Stimulated activated naive CD8-positive, alpha-beta T cell treated with anti-CD3 and anti-CD28 coated beads, Interleukin-15, Interleukin-2, amounts not matched to agents 100 ng/mL and 50 ng/mL, for 24 hours (primary cell): Measurements from ENCODE around the gene SLC25A47.
A peak's percentile ranks its signal among the peaks of the same experiment; 100 is the strongest.

Experiments used
- H3K27ac Mint-ChIP-seq: one replicate; pipeline ENCODE4 v1.8.0; 2021; ENCODE audit warnings: mild to moderate bottlenecking, mixed read lengths
- H3K27me3 Mint-ChIP-seq: one replicate; pipeline ENCODE4 v1.8.0; 2021; ENCODE audit warnings: mixed read lengths
- H3K36me3 Mint-ChIP-seq: one replicate; pipeline ENCODE4 v1.8.0; 2021; ENCODE audit warnings: low read depth, mixed read lengths
- H3K4me1 Mint-ChIP-seq: one replicate; pipeline ENCODE4 v1.8.0; 2021; ENCODE audit warnings: low read depth, mixed read lengths
- H3K4me3 Mint-ChIP-seq: one replicate; pipeline ENCODE4 v1.8.0; 2021; ENCODE audit warnings: mild to moderate bottlenecking, mixed read lengths
- H3K9me3 Mint-ChIP-seq: one replicate; pipeline ENCODE4 v1.8.0; 2021; ENCODE audit warnings: mixed read lengths

The SLC25A47 gene

DNA sequence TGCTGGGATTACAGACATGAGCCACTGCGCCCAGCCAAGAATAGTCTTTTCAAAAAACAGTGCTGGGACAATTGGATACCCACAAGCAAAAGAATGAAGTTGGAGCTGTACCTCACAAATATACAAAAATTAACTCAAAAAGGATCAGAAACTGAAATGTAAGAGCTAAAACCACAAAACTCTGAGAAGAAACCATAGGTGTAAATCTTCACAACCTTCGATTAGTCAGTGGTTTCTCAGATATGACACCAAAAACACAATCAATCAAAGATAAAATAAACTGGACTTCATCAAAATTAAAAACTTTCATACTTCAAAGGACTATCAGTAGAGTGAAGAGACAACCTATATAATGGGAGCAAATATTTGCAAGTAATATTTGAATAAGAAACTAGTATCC is 35.3 kb downstream of the SLC25A47 start:
- H3K27me3 Mint-ChIP-seq: no peaks in the 10 kb centered on the region
- H3K27ac Mint-ChIP-seq: no peak overlapping the region
- no peaks in the 10 kb centered on the region for H3K9me3 Mint-ChIP-seq

DNA sequence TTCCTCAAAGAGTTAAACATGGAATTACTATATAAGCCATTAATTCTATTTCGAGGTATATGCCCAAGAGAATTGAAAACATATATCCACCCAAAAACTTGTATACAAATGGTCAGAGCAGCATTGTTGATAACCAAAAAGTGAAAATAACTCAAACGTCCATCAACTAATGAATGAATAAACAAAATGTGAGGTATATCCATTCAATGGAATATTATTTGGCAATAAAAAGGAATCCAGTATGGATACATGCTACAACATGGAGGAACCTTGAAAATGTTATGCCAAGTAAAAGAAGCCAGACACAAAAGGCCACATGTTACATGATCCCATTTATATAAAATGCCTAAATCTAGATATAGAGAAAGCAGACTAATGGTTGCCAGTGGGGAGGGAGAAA is 36.0 kb downstream of the SLC25A47 start:
- peaks cover 23% of the 10 kb centered on the region for H3K4me1 Mint-ChIP-seq
- H3K9me3 Mint-ChIP-seq: no peaks in the 10 kb centered on the region
- H3K4me3 Mint-ChIP-seq: no peak overlapping the region
- no peak overlapping the region for H3K27ac Mint-ChIP-seq
- H3K36me3 Mint-ChIP-seq: peaks cover 88% of the 10 kb centered on the region
- H3K27me3 Mint-ChIP-seq: no peaks in the 10 kb centered on the region

More for the DNA sequence above, 35.3 kb downstream of the SLC25A47 start:
- H3K36me3 Mint-ChIP-seq: peaks cover 92% of the 10 kb centered on the region
- no peak overlapping the region for H3K4me3 Mint-ChIP-seq
- peaks cover 23% of the 10 kb centered on the region for H3K4me1 Mint-ChIP-seq

DNA sequence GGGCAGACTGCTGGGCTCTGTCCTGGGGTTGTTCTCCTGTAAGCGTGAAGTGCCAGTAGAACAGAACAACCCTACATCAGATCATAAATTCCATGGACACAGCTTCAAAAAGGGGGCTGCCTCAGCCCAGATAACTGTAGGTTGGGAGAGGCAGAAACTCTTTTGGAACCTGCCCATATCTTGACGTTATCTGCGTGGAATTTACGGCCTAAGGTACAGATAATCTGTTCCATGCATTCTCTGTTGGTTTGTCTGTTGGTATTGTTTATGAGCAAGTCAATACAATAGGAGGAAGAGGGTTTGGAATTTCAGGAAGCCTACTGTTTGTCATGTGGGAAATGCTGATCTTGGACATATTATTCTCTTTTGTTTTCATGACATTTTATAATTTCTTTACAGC is 36.7 kb downstream of the SLC25A47 start:
- H3K27me3 Mint-ChIP-seq: no peaks in the 10 kb centered on the region
- H3K36me3 Mint-ChIP-seq: peaks cover 87% of the 10 kb centered on the region
- peaks cover 23% of the 10 kb centered on the region for H3K4me1 Mint-ChIP-seq
- H3K4me3 Mint-ChIP-seq: no peak overlapping the region
- no peaks in the 10 kb centered on the region for H3K9me3 Mint-ChIP-seq
- no peak overlapping the region for H3K27ac Mint-ChIP-seq

DNA sequence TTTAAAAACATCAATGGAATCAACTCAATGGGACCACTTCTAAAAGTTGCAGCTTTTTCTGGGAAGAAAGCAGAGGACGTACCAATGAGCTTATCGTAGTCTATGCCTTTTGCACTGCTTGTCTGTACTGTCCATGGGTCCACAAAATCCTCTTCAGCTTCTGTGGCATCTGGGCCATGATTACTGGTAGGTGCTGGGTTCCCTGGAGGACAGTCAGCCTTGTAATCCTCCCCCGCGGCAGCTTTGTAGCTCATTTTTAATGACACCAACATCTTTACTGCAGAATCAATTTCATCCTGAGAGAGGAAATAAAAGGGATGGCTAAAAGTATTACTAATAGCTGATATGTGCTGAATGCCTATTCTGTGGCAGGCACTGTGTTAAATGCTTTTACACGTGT is 38.5 kb downstream of the SLC25A47 start:
- no peak overlapping the region for H3K27ac Mint-ChIP-seq
- peaks cover 91% of the 10 kb centered on the region for H3K36me3 Mint-ChIP-seq
- H3K9me3 Mint-ChIP-seq: no peaks in the 10 kb centered on the region
- H3K4me3 Mint-ChIP-seq: no peak overlapping the region
- peaks cover 27% of the 10 kb centered on the region for H3K4me1 Mint-ChIP-seq
- H3K27me3 Mint-ChIP-seq: no peaks in the 10 kb centered on the region

DNA sequence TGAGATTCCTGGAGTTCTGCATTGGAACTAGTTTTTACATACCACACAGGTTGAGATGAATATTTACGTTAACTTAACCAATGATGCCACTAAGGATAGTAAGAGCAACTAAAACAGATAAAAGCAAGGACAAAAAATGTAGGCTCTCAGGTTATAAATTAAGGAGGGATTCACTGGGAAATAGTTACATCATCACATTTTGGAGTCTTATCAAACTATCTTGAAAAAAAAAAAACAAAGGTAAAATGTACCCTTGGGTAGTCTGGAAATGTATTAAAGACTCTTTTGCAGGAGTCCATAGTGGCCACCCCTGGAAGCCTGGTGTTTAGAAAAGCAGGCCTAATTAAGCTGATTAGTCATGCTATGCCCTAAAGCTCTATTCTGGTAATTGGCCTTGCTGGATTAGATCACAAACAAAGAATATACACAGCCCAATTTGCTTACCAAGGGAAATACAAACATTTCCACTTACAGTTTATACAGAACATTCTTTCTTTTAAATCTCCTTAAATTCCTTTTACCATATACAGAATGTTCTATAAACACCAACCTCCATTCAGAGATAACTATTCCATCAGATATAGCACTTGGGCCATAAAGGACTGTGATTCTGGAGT is 39.3 kb downstream of the SLC25A47 start:
- Mint-ChIP-seq H3K9me3 (no peaks in the 10 kb centered on the region), H3K27ac (no peak overlapping the region), H3K27me3 (no peaks in the 10 kb centered on the region), H3K4me3 (no peak overlapping the region), H3K4me1 (peaks cover 32% of the 10 kb centered on the region), H3K36me3 (peaks cover 92% of the 10 kb centered on the region)

DNA sequence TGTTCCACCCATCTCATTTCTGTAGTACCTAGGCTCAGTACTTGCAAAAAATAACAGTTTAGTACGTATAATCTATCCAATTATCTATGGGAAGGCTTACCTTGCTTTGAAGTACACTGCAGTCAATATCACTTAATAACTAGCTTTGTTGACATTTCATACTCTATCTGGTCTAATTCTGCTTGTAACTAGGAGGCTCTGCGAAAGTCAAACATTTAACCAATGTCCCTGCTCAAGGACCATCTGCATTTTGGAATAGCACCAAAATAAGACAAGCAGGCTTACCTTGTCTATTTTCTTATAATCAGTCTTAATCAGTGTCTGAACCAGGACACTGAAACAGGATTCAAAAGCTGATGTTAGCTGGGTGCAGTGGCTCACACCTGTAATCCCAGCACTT is 39.9 kb downstream of the SLC25A47 start:
- H3K4me1 Mint-ChIP-seq: peaks cover 37% of the 10 kb centered on the region
- no peaks in the 10 kb centered on the region for H3K9me3 Mint-ChIP-seq
- H3K27me3 Mint-ChIP-seq: no peaks in the 10 kb centered on the region
- no peak overlapping the region for H3K27ac Mint-ChIP-seq
- H3K36me3 Mint-ChIP-seq: peaks cover 91% of the 10 kb centered on the region
- H3K4me3 Mint-ChIP-seq: no peak overlapping the region

DNA sequence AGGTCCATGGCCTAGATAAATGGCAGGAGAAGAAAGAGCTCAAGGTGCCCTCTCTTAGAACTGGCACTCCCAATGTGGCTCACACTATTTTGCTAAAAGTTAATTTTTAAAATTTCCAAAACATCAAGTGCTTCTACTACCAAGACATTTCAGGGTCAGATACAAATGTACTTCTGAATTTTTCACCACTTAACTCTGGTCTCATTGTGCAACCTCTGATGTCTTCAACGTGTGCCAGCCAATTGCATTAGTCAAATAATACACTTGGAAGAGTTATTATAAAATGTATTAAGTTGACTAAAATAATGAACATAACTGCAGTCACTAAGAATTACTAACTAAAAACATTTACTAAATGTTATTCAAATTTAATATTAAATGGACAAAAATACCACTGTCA is 41.3 kb downstream of the SLC25A47 start:
- Mint-ChIP-seq H3K27ac (no peak overlapping the region), H3K4me1 (peaks cover 33% of the 10 kb centered on the region), H3K36me3 (peaks cover 89% of the 10 kb centered on the region), H3K4me3 (no peak overlapping the region), H3K9me3 (no peaks in the 10 kb centered on the region), H3K27me3 (no peaks in the 10 kb centered on the region)

DNA sequence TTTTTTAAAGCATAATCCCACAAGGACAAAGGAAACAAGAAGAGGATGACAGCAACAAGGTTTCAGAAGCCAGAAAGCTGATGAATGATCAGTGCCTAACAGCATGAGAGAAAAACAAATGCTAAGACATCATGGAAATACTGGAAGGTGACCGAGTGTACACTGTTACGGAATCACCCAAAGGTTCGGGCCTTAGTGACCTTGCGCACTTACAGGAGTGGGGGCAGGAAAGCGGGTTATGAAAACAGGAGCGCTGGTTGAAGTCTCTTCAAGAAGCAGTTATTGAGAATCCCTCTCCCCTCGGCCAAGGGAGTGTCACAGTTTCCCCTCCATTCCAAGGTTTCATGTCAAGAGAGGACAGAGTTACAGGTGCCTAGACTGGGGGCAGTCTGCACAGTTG is 42.6 kb downstream of the SLC25A47 start:
- peaks cover 37% of the 10 kb centered on the region for H3K4me1 Mint-ChIP-seq
- no peaks in the 10 kb centered on the region for H3K27me3 Mint-ChIP-seq

DNA sequence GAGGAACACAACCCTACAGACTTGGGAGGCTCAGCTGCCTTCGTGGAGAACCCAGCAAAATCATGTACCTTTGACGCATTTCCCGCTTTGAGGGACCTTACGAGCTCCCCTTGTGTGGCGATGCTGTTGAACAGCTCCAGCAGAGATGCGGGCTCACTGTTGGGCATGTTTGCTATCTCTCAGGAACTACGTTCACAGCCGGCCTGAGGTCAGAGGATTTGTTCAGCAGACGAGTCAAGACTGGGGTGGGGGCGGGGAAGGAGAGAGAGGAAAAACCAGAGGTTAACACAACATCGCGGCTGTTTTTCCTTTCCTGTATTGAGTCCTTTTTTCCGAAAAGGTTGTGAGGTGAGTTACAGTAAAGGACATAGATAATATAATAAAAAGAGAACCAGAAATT is 45.9 kb downstream of the SLC25A47 start:
- no peaks in the 10 kb centered on the region for H3K27me3 Mint-ChIP-seq
- H3K27ac Mint-ChIP-seq: peak overlapping the region; percentile 54
- H3K4me1 Mint-ChIP-seq: peaks cover 68% of the 10 kb centered on the region
- H3K36me3 Mint-ChIP-seq: peaks cover 90% of the 10 kb centered on the region
- H3K9me3 Mint-ChIP-seq: no peaks in the 10 kb centered on the region
- H3K4me3 Mint-ChIP-seq: no peak overlapping the region

More for the DNA sequence above, 42.6 kb downstream of the SLC25A47 start:
- Mint-ChIP-seq H3K27ac (no peak overlapping the region), H3K4me3 (no peak overlapping the region), H3K36me3 (peaks cover 88% of the 10 kb centered on the region), H3K9me3 (no peaks in the 10 kb centered on the region)

DNA sequence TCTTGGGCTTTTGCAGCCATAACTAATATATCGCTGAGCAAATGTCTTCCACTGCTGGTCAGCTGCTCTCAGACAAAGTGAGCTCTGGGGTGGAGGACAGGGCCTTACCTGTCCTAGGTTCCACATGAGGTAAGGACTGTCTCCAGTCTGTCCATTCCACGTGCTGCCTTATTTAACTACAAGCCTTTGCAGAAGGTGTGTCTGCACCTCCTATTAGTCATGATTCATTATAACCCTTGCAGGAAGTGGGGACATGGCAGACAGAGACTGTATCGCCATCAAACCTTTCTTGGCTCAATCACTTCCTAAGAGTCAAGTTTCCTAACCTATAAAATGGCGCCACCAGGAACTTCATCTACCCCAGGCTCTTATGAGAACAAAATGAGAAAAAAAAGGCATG is 46.9 kb downstream of the SLC25A47 start:
- Mint-ChIP-seq H3K36me3 (peaks cover 92% of the 10 kb centered on the region), H3K4me1 (peaks cover 78% of the 10 kb centered on the region), H3K27ac (peak overlapping the region; percentile 54), H3K4me3 (no peak overlapping the region), H3K27me3 (no peaks in the 10 kb centered on the region), H3K9me3 (no peaks in the 10 kb centered on the region)

DNA sequence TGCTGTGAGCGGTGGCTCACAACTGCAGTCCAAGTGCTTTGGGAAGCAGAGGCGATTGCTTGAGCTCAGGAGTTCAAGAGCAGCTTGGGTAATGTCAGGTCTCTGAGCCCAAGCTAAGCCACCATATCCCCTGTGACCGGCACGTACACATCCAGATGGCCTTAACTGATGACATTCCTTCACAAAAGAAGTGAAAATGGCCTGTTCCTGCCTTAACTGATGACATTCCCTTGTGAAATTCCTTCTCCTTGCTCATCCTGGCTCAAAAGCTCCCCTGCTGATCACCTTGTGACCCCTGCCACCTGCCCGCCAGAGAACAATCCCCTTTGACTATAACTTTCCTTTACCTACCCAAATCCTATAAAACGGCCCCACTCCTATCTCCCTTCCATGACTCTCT is 48.6 kb downstream of the SLC25A47 start:
- H3K4me1 Mint-ChIP-seq: peaks cover 86% of the 10 kb centered on the region
- peak overlapping the region; percentile 63 for H3K4me3 Mint-ChIP-seq
- peaks cover 82% of the 10 kb centered on the region for H3K36me3 Mint-ChIP-seq
- H3K27ac Mint-ChIP-seq: peak overlapping the region; percentile 42
- H3K9me3 Mint-ChIP-seq: no peaks in the 10 kb centered on the region
- no peaks in the 10 kb centered on the region for H3K27me3 Mint-ChIP-seq

DNA sequence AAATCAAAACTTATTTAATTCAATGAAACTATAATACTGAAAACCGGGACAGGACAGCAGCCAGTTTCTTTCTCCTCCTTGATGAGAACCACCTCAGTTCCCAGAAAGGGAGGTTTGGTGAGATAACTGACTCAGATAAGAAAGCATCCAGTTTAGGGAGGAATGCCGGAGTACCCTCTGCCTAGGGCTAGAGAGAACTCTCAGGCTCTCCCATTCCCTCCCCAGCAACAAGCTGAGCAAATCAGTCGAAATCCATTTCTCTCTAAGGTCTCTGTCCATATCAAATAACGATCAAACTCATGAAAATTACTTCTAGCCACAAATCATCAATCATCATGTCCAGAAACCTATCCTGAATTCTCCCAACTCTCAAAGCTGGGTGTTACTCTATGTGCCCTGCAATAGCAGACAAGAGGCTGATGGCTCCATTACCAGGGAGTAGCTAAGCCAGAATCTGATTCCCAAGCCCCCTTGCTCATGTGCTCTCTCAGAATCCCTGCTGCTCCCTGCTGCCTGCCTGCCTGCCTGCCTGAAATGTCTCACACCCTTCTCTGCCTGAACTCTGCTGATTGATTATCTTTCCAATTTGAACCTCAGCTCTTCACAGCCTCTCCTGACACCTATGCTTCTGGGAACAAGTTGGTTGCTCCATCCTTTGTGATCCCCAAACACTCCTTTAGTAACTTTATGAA is 49.4 kb downstream of the SLC25A47 start:
- peak overlapping the region; percentile 100 for H3K27ac Mint-ChIP-seq
- peaks cover 76% of the 10 kb centered on the region for H3K36me3 Mint-ChIP-seq
- no peaks in the 10 kb centered on the region for H3K9me3 Mint-ChIP-seq
- no peaks in the 10 kb centered on the region for H3K27me3 Mint-ChIP-seq
- peak overlapping the region; percentile 99 for H3K4me3 Mint-ChIP-seq
- peaks cover 89% of the 10 kb centered on the region for H3K4me1 Mint-ChIP-seq

DNA sequence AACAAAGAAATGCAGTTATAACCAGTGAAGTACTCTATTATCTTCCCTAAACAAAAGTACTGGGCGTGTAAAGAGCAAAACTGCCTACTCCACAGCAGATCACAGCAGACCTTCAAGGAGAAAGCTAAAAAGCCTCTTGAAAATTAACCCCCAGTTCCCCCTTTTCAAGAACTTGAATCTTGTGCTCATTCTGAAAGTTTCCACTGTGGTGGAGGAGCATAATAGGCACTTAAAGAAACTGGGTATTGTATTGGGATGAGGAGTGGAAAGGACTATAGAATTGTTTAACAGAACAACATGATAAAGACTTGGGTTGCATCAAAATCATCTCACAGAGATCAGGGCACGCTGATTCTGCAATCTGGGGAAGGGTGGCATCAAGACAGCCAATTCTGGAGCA is 51.1 kb downstream of the SLC25A47 start:
- Mint-ChIP-seq H3K27me3 (no peaks in the 10 kb centered on the region), H3K27ac (peak overlapping the region; percentile 100), H3K4me1 (peaks cover 79% of the 10 kb centered on the region), H3K4me3 (peak overlapping the region; percentile 99), H3K36me3 (peaks cover 61% of the 10 kb centered on the region), H3K9me3 (no peaks in the 10 kb centered on the region)

DNA sequence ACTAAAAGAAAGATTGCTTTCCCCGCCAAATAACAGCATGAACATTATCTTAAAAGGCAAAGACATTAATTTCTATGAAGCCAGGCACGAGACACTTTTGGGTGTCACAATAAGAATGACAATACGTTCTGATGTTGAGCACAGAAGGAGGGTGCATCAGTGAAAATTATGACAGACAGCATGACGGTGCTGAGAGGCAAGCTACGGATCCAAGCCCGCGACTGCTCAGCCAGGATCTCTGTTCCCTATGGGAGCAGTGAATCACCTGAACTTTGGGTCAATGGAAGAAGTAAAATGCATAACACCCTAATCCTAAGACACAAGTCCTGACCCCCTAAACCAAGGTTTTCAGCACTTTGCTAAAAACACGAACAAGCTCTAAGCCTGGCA is 51.7 kb downstream of the SLC25A47 start:
- Mint-ChIP-seq H3K4me1 (peaks cover 73% of the 10 kb centered on the region), H3K27me3 (no peaks in the 10 kb centered on the region), H3K4me3 (peak overlapping the region; percentile 99), H3K36me3 (peaks cover 56% of the 10 kb centered on the region), H3K9me3 (no peaks in the 10 kb centered on the region), H3K27ac (peak overlapping the region; percentile 100)

DNA sequence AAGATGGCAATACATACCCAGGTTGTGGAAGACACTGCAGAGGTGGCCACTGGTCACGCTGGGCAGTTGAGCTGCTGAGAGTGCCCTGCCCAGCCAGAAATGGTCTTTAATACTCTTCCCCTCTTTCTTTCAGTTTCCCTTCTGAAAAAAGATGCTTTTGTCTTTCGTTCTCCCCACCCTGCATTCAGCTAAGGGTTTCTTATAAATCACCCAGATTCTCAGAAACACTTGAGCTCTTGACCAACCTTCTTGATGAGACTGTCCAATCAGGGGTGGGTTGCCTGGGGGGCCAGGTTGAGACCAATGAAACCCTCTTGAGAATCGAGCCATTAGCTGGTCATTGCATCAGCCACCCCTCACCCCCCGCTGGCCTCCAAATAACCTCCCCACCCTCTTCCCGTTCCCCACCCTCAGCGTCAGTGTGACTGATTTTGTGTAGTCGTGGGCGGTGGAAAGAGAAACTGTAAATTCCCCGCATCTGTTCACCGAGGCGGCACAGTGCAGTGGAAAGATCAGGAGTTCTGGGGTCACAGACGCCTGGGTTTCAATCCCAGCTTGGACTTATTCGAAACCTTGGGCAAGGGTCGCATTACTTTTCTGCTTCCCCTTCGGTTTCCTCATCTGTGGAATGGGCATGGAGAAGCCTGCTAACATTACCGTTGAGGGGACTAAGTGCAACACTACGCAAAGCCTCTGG is 52.3 kb downstream of the SLC25A47 start:
- Mint-ChIP-seq H3K27me3 (no peaks in the 10 kb centered on the region), H3K27ac (peak overlapping the region; percentile 100), H3K4me3 (peak overlapping the region; percentile 99), H3K4me1 (peaks cover 68% of the 10 kb centered on the region), H3K9me3 (no peaks in the 10 kb centered on the region), H3K36me3 (peaks cover 51% of the 10 kb centered on the region)
